Renal cortical epithelial cell (primary cell): ENCODE results near the gene SENP1. TPM values are rescaled to one million over a fixed set of nuclear protein-coding genes. Genes with fewer than 3 reads are reported as not detected.

Experiments
- DNase-seq: peaks from one replicate; pipeline ENCODE4 v3.0.0-alpha.2; 2011; ENCODE audit warnings: low read depth
- total RNA-seq: library from RNA; depleted of rRNA; stranded (reverse); fragments of >200 nt; gene quantifications from 2 replicates; pipeline ENCODE4 v1.2.3, GENCODE V29; 2014

The SENP1 gene
- total RNA-seq, 1 donor from 2014 or later, result 13.0 TPM

DNA sequence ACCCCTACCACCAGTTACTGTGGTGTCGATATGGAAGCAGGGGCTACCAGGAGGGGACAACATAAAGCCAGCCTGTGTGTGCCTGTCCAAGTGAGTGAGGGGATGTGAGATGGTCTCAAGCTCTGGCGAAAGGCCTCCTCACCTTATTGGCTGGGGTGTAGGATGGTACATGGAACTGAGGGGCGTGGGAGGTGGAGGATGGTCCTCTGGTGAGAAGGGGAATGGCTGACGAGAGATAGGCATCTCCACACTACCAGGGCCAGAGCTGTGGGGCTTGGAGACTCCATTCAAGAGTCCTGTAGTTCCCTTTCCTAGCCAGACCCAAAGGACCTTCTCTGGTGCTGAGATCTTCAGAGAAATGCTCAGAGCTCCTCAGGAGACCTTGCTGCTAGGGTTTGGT is 69.1 kb downstream of the SENP1 start:
- no peak for DNase-seq

DNA sequence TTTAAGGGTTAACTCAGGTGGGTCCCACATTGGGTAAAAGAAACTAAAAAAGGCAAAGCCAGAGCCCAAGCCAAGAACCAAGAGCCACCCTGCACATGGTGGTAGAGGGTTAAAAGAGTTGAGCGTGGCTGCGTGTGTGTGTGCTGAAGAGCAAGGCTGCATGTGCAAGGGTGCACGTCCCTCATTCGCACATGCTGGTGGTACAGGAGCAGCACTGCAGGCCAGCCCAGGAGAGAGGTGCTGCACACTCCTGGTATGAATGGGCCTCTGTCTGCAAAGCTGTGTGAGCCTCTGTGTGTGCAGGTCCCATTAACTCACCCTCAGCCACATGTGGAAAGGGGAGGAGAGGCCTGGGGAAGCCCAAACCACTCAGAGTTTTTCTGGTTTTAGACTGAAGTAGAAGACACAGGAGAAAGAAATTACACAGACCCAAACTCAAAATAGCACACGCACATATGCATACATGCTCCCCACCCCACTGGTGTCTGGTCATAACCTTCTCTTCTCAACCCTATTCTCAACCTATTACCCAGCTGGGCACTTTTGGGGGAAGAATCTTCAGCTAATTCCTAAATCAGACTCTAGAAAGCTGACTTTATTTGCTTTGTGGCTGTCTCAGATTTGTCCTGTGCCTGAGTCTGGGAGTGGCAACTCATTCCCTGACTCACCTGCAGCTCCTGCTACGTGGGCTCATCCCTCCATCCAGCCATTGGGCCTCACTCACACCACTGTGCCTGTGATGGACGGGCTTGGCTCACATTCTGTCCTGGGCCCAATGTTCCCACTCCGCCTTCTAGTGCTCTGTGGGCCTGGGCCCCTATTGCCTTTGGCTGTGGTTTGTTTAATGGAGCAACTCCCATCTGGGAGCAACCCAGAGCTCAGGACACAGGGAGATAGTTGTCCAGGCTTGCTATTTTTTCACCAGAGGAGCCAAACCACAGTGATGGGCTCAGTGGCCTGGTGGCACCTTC is 70.8 kb downstream of the SENP1 start:
- DNase-seq, result no peak

DNA sequence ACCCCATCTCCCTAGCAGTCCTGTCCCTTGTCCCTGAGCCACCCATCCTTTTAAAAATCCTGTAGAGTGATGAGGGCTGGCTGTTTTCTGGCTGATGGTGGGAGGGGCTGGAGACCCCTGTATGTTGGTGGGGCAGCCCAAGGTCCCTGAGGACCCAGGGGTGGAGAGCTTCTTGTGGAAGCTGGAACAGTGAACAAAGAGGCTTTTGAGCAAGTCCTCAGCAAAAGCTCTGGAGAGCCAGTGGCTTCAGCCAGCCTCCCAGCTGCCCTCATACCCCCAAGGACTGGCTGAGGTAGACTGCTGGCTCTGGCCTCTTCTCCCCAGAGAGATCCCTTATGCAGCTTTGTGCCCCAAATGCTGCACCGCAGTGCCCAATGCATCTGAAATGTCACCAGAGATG is 72.4 kb downstream of the SENP1 start:
- no peak for DNase-seq

DNA sequence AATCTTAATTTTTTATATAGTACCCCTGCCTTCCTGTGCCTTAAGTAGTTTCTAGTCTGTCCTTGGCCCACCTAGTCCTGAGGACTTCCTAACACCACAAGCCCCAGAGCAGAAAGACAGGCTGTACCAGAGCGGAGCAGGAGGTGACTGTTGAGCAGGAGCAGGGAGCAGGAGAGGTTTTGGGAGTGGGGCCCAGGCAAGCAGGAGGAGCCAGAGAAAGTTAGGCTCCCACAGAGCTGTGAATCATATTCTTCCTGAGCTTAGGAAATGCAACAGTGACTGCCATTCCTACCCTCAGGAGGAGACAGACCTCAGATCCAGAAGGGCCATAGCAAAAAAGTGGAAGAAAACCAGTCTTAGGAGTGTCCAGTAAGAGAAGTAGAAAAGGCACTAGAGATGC is 73.3 kb downstream of the SENP1 start:
- DNase-seq, result no peak

DNA sequence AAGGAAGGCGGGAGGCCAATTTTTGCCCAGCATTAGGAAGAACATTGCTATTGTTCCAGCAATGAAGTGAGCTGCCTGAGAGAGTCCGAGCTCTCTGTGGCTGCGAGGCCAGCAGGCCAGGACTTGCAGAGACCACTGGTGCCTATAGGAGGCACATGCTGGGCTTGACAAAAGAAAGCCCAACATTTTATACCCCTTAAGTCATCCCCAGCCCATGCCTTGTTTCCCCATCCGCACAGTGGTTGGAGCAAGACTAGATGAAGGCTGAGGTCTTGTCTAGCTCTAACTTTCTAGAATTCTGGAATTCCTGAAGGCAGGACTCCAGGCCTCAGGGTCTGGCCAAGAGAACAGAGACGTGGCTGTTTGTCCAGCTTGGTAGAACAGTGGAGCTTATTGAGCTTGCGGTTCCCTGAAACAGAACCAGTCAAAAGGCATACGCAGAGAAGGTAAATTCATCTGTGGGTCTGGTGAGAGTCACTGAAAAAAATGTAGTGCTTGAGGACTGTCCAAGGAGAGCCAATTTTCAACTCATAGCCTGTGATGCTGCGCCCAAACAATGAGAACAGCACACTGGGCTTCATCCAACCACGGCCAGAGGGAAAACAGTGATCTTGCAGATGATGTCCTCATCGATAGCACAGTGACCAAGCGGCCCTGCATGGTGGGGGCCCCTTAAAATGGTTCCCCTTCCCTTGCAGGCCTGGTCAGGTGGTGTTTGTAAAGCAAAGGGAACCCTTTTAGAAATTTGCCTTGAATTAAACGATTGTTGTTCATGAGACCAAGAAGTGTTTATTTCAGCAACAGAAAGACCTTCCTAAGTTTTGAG is 74.5 kb downstream of the SENP1 start:
- DNase-seq, result no peak

DNA sequence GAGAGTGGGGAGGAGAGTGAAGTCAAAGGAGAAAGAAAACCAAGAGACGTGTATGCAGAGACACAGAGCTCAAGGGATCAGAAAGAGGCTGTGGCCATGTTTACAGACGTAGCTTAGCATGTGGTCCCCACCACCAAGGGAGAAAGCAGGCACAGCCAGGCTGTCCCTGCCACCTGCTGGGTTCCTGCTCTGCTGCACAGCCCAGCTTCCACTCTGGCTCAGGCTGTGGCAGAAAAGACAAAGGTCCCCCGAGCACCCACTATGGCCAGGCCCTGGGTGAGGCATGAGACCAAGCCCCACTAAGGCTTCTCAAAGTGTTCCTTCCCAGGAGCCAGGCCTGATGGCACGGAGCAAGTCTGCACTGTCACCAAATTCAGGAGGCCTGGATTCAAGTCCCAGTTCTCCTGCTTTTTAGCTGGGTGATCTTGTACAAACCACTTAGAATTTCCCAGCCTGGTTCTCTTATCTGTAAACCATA is 75.7 kb downstream of the SENP1 start:
- no peak for DNase-seq

DNA sequence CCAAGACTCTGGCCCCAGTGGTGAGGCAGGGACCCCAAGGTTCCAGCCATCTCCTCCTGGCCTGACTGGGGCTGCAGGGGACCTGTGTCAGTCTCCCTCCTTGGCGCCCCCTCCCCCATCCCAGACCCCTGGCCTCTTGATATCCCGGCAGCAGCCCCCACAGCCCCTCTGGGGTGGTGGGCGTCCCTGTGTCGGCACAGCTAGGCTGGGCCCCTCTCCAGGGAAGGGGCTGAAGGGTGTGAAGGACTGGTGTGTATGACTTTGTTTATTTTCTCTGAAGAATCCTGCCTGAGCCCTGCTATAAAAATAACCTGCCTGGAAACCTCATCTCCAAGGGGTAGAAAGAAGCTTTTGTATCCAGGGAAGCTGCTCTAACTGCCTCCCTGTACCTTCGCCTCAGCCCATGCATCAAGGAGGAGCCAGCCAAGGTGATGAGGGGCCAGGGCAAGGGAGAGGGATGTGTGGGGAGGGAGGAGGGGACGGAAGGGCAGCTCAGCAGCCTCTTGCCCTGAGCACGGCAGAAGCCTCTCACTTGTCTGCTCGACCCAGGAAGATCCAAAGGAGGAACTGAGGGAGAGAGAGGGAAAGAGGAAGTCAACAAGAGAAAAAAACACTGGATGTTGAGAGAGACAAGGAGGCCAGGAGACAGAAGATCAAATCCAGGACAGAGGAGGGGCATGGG is 76.2 kb downstream of the SENP1 start:
- DNase-seq, result no peak

DNA sequence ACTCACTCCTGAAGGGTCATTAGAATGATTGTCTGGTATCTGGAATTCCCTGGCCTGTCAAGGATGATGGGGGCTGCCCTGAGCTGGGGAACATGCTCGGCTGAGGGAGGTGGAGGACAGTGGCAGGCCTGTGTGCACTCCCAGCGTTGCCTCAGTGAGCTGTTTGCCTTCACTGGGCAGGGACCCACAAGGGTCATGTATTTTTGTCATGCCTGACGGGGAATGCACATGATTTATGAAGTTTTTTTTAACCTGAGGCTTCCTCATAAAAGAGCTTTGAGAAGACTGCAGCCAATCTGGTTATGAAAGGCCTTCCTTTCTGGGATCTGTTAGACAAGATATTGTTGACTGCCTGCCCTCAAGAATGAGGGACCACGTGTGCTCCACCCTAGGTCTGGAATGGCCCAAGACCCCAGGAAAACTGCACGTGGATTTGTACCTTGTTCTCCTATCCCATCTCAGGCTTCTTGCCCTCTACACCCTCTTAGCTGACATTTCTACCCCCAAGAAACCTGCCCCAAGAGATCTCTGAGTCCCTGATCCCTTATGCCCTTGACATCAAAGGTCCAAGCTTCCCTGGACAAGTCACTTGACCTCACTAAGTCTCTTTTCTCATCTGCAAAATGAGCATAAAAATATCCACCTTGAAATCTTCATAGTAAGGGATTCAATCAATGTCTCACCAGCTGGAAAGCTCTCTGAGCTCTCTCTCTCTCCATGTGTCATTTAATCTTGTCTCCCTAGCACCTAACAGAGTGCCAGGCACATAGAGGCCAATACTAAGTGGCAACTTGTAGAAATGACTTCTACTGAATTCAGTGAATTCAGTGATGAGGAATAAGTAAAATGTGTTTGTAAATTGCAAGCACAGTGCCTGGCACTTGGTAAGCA is 77.1 kb downstream of the SENP1 start:
- DNase-seq, result no peak

DNA sequence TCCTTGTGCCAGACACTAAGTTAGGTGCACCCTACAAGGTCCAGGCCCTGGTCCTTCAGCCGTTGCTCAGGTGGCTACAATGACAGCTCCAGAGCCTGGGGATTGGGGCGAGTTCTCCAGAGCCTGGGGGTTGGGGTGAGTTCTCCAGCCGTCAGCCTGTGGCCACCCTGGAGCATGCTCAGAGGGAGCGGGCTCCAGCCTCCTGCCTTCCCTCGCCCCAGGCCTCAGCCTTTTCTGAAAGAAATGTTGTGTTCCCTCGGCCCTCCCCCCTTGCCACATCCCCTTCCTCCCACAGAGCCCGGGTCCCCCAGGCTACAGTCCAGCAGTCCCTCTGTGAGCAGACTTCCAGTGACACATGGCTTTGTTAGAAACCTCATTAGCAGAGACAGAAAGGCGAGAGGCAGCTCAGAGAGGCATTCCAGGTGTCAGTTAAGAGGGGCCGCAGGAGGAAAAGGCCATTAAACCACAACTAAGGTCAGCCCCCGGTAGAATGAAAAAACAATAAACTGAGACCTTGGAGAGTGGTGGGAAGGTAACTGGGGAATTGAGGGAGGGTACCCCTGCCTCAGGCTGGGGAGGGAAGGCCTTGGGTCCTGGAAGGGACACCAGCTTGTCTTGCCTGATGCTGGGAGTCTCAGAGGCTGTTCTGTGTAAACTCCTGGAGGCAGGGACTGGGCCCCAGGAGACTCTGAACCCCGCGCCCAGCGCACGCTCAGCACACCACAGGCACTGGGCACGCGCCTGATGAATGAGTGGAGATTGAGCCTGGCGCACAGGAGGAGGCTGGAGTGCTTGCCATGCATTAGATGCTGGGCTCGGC is 78.5 kb downstream of the SENP1 start:
- DNase-seq, result no peak

DNA sequence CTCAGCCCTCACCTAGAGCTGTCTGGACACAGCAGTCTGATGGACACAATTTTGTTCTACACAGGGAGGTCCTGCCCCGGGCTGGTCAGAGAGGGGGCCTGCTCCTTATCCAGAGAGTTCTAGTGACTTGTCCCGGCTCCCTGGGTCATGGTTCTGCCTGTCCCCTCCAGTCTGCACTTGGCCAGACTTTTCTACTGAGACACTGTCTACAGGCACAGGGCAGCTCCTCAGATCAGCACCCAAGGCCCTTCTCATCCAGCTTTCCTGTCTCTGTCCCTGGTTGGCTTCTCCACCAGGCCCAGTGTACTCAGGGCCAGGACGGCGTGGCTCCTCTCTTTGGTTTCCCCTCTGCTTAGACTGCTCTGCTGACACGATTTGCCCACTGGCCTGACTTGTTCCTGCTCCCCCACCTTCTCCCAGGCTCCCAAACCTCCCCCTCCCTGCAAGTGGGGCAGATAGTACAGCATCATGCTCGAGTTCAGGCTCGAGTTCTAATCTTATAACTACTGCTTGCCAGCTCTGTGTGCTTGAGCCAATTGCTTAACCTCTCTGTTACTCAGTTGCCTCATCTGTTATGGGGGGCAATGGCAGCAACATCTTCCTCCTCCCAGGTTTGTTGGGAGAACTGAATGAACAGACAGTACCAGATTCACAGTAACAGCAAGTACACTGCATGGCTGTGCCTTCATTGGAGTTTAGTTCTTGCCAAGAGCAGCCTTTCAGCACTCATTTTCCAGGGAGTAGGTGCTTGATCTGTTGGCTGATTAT is 79.6 kb downstream of the SENP1 start:
- DNase-seq, result no peak

DNA sequence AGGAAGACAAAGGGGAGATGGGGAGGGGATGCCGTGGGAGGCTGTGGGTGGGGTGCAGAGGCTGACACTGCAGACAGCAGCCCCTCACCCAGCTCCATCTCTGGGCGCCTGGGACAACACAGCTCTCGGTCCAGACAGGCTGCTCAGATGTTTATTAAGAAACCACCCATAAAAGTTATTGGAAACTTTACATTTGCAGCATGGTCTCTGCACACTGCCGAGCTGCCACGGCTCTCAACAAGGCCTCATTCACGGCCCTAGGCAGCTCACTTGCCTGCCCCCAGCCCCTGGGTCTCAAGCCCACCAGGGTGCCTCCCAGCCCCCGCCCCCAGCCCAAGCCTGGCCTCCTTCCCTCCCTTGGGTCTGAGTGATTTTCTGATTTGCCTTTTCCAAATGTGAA is 80.6 kb downstream of the SENP1 start:
- DNase-seq, result no peak

DNA sequence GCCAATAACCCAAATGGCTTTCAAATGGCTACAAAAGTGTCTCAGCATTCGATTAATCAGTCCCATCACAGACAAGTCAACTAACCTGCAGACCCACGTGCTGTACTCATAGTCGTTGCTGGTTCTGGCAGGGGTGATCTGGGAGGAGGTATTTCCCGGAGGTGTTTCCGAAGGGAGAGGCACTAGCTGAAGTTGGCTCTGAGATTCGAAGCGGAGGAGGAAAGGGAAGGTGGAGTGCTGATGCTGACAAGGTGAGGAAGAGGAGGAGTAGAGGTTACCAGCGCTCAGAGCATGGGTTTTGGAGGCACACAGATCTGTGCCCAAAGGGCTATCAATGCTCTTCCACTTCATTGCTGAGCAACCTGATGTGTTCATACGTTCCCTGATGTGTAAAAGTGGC is 81.1 kb downstream of the SENP1 start:
- DNase-seq, result no peak

DNA sequence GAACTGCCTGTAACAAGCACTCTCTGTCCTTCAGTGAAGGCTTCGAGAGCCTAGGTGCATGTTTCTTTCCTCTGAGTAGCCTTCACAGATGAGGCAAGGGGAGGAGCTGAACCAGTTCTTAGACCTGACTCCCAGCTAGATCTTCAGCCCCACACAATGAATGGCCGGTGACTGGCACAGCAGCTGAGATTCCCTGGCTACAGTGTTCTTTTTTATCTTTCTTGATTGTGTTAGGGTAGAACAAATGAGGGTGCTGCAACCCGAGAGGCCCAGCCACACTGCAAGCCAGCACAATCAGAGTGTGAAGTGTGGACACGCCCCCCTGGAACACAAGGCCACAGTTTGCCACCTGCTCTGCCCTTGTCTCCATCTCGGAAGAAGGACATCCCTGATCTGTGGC is 82.5 kb downstream of the SENP1 start:
- DNase-seq, result no peak

DNA sequence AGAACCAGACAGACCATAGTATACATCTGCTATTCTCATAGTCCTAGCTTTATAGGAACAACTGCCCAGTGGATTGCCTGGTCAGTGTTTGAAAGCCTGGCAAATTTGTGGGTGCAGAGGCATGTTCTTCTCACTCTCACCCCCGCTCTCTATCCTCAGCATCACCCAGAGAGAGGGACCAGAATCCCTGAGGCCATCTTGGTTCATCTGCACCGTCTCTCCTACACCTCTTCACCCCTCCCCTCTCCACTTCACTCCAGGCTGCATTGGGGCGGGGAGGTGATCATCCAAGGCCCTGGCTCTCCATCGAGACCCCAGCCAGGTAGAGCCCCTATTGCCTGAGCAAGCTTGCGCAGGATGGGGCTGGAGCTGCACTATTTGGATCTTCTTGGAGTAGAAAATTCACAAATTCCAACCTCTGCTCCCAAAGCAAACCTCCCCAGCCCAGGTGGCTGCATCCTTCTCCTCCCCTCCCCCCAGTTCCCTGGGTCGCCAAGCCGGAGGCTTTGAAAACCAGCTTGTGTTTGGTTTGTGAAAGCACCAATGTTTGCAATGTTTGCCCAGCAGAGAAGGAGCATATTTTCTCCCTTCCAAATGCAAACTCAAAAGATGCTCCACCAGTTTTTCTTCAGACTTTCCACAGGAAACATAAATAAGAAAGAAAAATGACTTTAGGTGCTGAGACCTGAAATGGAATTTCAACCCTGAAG is 83.0 kb downstream of the SENP1 start:
- DNase-seq, result no peak

DNA sequence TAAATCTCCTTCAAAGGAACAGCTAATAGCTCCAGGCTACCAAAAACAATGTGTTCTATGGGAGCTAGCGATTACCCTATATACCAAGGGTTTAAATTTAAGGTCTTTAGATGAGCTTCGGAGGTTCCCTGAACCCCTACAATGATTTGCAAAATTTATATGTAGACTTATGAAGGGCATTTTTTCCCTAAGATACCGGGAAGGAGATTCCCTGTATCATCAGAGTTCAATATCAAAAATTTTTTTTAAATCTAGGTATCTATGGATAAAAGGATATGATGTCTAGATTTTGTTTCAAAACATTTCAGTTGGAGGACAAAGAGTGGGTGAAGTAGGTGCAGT is 83.7 kb downstream of the SENP1 start:
- DNase-seq, result no peak

DNA sequence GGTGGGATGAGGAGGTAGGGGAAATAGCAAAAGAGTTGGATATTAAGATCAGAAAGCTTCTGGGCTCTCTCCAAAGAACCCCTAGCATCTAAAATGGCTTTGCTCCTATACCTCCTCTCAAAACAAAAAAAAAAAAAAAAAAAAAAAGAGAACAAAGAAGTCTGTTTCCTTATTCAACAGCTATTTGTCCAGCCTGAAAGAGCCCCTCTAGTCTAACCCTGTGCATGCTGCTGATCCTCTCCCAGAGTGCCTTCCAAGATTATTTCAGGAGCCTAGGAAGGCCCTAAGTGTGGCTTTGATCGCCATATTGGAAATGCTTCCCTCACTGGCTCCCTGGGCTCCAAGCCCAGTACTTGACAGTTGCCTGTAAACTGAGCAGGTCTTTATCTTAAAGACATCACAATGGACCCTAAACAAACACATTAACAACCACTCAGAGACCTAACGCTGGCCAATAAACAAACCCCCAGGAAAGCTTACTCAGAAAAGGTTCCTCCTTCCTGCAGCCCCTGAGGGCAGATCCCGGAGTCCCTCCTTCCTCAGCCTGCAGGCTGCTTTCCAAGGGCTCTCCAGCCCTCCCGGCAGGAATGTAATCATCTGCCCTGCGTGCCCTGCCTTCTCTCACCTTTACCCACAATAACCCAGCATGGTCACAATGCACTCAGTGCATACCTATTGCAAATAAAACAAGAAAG is 84.2 kb downstream of the SENP1 start:
- no peak for DNase-seq

DNA sequence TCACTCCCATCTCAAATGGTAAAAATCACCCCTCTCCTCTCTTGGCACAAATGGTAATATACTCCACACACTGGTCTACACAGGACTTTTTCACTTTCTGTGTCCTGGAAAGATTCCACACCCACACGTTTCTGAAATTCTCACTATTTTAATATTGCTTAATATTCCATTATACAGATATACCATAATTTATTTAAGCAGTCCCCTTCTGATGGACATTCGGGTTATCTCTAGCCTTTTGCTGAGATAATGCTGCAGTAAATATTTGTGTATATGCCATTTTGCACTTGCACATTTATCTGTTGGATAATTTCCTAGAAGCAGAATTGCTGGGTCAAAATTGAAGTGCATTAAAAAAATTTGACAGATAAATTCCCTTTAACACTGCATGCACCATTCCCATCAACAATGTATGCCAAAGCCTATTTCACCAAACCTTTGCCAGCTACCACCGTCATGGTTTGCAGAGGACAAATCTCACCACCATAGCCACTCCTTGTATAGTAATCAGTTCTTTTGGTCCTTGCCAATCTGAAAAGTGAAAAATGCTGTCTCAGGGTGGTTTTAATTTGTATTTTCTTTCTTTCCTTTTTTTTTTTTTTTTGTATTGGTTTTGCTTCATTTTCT is 86.1 kb downstream of the SENP1 start:
- DNase-seq, result no peak

DNA sequence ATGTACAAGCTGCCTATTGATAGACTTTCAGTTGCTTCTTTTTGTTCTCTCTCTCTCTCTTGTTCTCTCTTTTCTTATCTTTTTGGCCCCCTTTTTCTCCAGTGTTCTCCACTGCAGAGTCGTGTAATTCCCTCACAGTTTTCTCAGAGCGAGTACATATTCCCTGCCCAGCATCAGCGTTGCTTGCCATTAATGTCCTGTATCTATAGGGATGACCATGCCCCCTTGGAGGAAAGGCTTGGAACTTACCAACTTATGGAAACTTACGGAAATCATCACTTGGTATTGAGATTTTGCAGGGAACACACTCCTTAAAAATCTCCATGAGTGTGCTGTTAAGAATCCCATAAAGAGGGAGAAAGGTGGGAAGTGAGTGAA is 87.3 kb downstream of the SENP1 start:
- DNase-seq, result no peak
